GM18511 (cell line): Measurements from ENCODE around the gene DPPA5.
A peak's percentile ranks its signal among the peaks of the same experiment; 100 is the strongest.
"Not testable (repeated sequence)": the region's sequence is repeated elsewhere in the genome, so short reads cannot be mapped to it uniquely, and the experiment has no call there.

ENCODE experiments used
- ATAC-seq: cut with Tn5 transposase; IDR thresholded peaks from one replicate; pipeline ENCODE4 v1.9.1; 2021; ENCODE audit warnings: mild to moderate bottlenecking, moderate library complexity; ENCODE audit not compliant: unreplicated experiment

The DPPA5 gene

DNA sequence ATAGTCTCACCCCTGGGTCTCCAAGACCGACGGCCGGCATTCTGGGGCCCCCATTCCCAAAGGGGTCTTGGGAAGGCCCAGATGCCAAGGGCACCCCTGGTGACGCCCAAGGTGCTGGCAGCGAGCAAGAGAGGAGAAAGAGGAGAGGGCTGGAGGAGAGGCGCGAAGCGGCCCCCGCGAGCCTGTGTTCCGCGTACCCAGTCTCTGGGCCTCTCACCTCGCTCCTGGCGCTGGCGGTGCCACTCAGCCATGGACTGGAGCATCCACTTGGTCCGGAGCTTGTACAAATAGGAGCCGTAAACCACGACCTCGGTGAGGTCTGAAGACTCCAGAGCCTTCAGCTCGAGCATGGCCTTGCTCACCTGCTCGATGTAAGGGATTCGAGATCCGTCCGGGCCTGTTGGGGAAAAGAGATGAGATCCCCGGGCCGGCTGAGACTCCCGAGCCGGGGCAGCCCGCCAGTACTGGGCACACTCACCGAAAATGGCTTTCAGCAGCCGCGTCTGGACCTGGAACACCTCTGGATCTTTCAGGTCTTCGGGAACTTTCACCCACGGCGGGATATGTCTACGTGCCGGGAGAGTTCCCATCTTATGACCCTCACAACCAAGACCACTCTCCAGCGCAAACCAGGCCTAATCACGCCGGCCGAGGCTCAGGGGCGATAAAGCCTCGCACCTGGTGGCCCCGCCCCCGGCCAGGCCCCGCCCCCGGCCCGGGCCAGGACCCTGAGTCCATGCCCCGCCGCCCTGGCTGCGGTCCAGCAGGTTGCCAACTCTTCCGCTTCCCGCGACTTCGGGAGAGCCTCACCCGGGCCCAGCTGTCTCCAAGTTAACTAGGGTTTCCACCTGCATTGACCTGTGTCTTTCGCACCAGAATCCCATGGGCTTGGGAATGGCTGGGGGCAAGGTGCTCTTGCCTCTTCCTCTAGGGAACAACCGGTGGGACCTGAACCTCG is at the start of gene DPPA5:
TSS of gene DPPA5 (minus strand) at position 641 of the 958 bp plus-strand sequence. CDS start at position 590, 51 bp downstream.
- no peak for ATAC-seq

DNA sequence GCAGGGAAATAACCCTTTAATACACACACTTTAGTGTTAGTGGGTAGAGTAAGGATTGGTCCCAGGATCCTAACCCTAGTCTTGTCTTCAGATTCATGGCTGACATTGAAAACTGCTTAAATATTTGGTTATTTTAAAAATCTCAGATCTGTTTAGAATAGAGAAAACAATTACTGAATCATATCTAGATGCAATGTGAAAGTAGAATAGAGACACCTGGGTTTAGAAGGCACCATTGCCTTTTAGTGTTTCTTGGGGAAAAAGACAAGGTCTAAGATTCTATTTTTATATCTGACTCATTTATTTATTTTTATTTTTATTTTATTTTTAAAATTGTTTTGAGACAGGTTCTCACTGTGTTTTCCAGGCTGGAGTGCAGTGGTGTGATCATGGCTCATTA is 46.6 kb upstream of the DPPA5 start:
- no peak for ATAC-seq

GRCh38 chr6:73395875-73396274 is 41.8 kb upstream of the DPPA5 start:
- ATAC-seq, result no peak

DNA sequence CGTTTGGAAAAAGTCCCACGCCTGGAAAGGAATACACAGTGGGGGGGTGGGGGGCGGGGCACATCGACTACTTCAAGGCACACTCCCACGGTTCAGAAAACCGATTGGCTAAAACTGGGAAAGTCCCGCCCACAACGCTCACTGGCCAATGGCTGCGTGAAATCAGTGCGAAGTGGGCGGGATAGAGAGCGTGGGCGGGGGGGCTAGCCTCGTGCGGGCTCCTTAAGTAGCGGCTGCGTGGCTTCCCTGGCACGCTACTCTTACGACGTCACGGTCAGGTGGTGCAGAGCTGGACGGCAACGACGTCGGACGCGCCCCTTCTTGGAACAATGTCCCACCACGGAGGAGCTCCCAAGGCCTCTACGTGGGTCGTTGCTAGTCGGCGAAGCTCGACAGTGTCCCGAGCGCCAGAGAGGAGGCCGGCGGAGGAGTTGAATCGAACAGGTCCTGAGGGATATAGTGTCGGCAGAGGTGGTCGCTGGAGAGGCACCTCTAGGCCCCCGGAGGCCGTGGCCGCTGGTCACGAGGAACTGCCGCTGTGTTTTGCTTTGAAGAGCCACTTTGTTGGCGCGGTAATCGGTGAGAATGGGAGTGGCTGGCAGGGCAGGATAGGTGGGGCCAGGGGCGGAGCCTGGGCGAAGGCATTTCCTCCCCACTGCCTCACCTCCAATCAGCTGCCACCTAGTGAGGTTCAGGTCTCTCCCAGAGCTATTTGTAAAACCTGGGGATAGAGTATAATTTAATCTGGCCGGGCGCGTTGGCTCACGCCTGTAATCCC is 40.7 kb upstream of the DPPA5 start, which contains the start of gene DDX43:
TSS of gene DDX43 (plus strand) at position 252 of the 778 bp plus-strand sequence. CDS start at position 330, 78 bp downstream.
- ATAC-seq, result peak; percentile 84

DNA sequence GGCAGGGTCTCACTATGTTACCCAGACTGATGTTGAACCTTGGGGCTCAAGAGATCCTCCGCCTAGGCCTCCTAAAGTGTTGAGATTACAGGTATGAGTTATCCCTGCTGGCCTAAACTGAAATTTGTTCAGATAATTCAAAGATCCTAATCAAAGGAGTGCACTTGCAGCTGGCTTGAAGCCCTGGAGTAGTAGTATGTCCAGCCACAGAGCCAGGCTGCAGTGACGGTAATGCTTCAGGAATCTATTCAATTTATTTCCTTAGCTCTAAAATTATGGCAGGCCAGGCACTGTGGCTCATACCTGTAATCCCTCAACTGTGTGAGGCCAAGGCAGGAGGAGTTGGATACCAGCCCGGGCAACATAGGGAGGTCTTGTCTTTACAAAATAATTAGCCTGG is 39.2 kb upstream of the DPPA5 start:
- ATAC-seq, result no peak

- not testable (repeated sequence) for ATAC-seq
Observed at GRCh38 chr6:73392188-73392587, 38.1 kb upstream of the DPPA5 start.

DNA sequence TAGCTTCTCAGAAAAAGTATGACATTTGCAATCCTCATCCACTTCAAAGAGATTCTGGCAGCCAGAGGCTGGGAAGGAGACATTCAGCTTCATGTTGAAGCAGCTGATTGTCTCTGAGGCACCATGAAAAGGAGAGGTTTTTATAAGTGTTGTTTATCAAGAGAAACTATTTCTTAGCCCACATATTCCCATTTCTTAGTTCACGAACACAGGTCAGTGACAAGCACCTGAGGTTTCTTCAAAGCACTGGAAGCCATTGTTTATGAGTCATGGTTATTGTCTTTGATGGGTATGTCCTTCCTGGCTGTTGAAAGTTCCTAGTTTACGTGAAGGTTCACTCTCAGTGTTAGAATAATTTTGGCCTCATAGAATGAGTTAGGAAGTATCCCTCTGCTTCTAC is 37.6 kb upstream of the DPPA5 start:
- no peak for ATAC-seq

DNA sequence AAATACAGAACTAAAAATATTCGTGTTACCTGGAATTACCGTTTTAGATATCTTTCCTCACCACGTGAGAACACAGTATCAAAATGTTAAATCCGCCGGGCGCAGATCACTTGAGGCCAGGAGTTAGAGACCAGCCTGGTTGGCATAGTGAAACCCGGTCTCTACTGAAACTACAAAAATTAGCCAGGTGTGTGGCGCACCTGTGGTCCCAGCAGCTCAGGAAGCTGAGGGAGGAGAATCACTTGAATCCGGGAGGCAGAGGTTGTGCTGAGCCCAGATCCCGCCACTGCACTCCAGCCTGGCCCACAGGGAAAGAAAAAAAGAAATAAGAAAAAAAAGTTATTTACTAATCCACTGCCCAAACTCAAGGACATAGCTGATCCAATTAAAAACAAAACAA is 35.8 kb upstream of the DPPA5 start:
- ATAC-seq, result no peak

GRCh38 chr6:73388800-73389512 is 34.9 kb upstream of the DPPA5 start:
- peak; percentile 84 for ATAC-seq

DNA sequence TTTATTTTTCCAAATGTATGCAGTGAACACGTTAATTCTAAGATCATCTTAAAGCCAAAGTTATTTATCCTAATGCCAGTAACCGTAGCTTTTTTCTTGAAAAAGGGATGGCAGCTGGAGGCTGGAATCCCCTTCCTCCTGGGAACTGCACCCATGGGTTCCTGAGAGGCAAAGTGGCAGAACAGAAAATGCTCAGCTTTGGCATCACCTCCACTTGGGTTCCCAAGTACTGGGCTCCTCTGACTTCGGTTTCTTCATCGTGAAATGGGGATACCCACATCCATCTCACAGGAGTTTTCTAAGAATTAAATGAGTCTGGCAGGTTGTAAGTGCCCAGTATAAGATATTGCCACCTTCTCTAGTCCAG is 34.3 kb upstream of the DPPA5 start:
- peak; percentile 31 for ATAC-seq

- ATAC-seq, result no peak
Observed at GRCh38 chr6:73382462-73383113, 28.5 kb upstream of the DPPA5 start.

DNA sequence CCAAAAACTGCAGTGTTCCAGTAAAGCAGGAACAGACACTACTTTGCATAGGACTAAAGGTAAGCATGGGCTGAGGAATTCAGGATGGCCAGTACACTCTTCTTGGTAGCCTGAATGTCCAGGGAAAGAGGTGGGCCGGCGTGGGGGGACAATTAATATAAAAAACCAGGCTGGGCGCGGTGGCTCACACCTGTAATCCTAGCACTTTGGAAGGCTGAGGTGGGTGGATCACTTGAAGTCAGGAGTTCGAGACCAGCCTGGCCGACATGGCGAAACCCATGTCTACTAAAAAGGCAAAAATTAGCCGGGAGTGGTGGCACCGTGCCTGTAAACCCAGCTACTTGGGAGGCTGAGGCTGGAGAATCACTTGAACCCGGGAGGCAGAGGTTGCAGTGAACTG is 27.5 kb upstream of the DPPA5 start:
- not testable (repeated sequence) for ATAC-seq

DNA sequence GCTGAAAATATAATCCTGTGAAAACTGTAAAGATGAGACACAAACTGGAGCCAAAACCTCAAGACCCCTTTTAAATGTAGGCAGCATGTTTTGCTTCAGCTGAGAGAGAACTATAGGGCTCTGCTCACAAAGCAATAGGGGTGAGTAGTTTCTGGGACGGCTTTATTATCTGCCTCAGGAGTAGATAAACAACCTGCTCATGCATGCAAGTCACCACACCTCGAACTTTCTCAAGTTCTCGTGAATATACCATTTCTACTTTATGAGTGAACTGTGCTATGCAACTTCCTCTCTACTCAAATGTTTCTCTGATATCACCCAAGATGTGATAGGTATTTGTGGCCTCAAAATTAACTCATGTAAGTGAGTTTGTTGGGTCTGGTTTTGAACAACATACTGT is 23.1 kb upstream of the DPPA5 start:
- no peak for ATAC-seq

DNA sequence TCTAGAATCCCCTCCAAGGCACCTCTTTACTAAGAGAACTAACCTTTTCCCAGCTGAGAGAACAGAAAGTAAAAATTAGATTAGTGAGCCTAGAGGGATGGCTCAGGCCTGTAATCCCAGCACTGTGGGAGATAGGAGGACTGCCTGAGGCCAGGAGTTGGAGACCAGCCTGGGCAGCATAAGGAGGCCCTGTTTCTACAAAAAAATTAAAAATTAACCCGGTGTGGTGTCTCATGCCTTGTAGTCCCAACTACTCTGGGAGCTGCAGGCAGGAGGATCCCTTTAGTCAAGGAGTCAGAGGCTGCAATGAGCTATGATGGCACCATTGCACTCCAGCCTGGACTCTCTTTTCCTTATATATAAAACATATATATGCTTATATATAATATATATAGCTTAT is 21.1 kb upstream of the DPPA5 start:
- ATAC-seq, result no peak

- ATAC-seq, result no peak
Observed at GRCh38 chr6:73372516-73372915, 18.4 kb upstream of the DPPA5 start.

- no peak for ATAC-seq
Observed at GRCh38 chr6:73371984-73372383, 17.9 kb upstream of the DPPA5 start.

GRCh38 chr6:73369563-73369962 is 15.5 kb upstream of the DPPA5 start, which contains the start of gene OOEP:
OOEP (minus strand) TSS chr6:73369897; CDS start chr6:73369792, 105 bp downstream.
- ATAC-seq, result no peak

- ATAC-seq, result no peak
Observed at GRCh38 chr6:73369157-73369556, 15.1 kb upstream of the DPPA5 start.

DNA sequence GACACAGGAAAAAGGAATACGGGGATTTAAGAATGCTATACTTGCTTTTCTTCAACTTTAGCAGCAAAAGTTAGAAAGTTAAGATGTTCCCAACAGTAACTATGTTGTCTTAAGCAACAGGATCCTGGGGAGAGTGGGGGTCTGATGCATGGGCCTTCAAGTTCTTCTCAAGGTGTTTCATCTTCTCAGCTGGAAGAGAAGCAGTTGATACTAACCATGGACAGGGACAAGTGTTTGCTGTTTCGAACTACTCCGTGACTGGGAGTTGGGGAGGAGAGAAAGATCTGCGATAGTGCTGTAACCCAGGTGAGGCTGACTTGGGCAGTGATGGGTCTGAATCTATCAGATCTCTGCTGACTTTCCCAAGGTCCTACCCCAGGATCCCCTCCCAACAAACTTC is 14.6 kb upstream of the DPPA5 start:
- no peak for ATAC-seq

DNA sequence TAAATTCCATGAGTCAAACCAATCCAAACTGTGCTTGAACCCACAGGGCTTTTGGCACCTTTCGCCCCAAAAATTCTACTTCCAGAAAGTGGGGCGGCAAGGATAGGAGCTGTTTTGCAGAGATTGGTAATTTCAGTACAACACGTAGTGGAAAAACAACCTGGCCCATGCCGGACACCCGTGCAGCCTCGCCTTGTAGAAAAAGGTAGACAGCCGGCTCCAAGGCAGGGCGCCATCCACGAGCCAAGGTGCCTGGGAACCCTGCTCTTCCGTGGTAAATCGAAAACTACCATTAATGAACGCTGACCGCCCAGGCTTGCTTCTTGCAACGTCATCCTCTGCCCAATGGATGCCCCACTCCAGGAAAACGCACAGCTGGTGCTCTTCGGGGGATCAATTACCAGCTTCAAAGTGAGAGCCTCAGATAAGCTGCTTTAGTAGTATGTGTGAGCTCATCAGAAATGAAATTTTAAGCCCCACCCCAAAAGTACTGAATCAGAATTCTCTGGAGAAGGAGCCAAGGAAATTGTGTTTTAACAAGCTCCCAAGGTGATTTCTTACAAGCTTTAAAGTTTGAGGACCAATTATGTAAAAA is 13.8 kb upstream of the DPPA5 start:
- no peak for ATAC-seq
